Measurements from ENCODE around the gene TLK1.

- TF ChIP-seq CTCF (IDR thresholded peaks at IDR 0.05; ENCODE audit: insufficient read depth, low read depth, low read length) (no peak), EZH2 (IDR thresholded peaks at IDR 0.05; ENCODE audit: insufficient read depth, low read length) (no peak)
Observed at GRCh38 chr2:171136024-171136423, 24.7 kb downstream of the TLK1 start.

All from astrocyte (in vitro differentiated cells and primary cell).